ENCODE results near the gene RALGAPA2. TPM values are rescaled to one million over a fixed set of nuclear protein-coding genes. Genes with fewer than 3 reads are reported as not detected.

Gene RALGAPA2
- total and polyA plus RNA-seq, 2 experiments from 2014 or later, result 13.1 to 43.4 TPM

GRCh38 chr20:20366551-20366875 is 345.9 kb downstream of the RALGAPA2 start (continued):
- no peak for TF ChIP-seq ZNF462 (CRISPR knock-in tag; IDR thresholded peaks at IDR 0.05)
- TF ChIP-seq ZNF331 (CRISPR knock-in tag; IDR thresholded peaks at IDR 0.05; ENCODE audit: low read depth), result no peak

DNA sequence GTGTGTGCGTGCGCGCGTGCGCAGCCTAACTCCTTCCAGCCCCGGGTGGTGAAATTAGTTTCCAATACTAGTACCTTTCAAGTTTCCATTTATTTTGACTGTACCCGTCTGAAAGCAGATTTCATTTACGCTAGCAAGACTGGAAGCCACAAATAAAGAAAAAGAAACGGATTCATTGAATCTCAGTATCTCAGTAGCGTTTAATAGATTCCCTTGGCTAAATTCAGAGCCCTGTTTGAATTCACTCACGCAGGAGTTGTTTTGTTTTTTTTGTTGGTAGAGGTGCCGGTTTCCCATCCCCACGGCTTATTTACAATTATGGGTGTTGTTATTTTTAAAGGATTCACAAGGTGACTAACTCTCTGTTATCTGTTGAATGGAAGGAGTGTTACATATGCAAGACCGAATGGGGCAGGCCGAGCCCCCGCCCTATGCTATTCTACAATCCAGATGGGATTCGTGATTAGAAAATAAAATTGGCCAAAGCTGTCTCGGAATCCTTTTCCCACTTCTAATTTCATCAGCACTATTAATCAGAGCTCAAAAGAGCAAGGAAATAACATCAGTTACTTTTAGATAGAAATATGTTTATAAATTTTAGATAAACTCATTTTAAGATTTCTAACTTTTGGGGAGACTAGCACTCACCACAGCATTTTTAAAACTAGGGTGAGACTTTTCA is 346.8 kb downstream of the RALGAPA2 start:
- ATAC-seq, result no peak
- Mint-ChIP-seq H3K9me3 (peaks cover 5% of the 10 kb centered on the region; the same call in 2 of the 3 replicates), H3K36me3 (ENCODE audit: low read depth) (no peaks in the 10 kb centered on the region; the same call in 2 of the 3 replicates), H3K4me3 (peak overlapping the region; percentile 67), H3K27me3 (ENCODE audit: insufficient read depth, low read depth, poor library complexity) (peaks cover 81% of the 10 kb centered on the region), H3K4me1 (peaks cover 41% of the 10 kb centered on the region), H3K27ac (no peak overlapping the region)
- peaks cover 40% of the 10 kb centered on the region for H3K4me1 ChIP-seq (ENCODE audit: insufficient read depth)
- no peaks in the 10 kb centered on the region for H3K36me3 ChIP-seq (ENCODE audit: insufficient read depth)
- no peaks in the 10 kb centered on the region for H3K79me2 ChIP-seq (replicated peaks; ENCODE audit: insufficient read depth)
- TF ChIP-seq CTCF (conservative IDR thresholded peaks at IDR 0.05; ENCODE audit: low read depth in 2 of 2) (no peak), EZH2 (IDR thresholded peaks at IDR 0.05; ENCODE audit: low read depth, unreplicated experiment) (peak; percentile 80)
- peak overlapping the region; percentile 61 for H3K4me3 ChIP-seq
- no peaks in the 10 kb centered on the region for H3K9me2 ChIP-seq (ENCODE audit: insufficient read depth)
- peak; percentile 22 for DNase-seq (ENCODE audit: low spot score)
- H3K4me2 ChIP-seq, result peak overlapping the region; percentile 88
- H2AFZ ChIP-seq, result no peak overlapping the region
- H4K20me1 ChIP-seq (replicated peaks; ENCODE audit: insufficient read depth), result no peaks in the 10 kb centered on the region
- peaks cover 17% of the 10 kb centered on the region for H3F3A ChIP-seq (replicated peaks; ENCODE audit: low read depth)
- no peak overlapping the region for H3K27ac ChIP-seq (ENCODE audit: low read depth)
- peaks cover 92% of the 10 kb centered on the region for H3K27me3 ChIP-seq (ENCODE audit: insufficient read depth)
